ENCODE measurements around the gene ADH7.
A peak's percentile ranks its signal among the peaks of the same experiment; 100 is the strongest.
"Not testable (repeated sequence)": the region's sequence is repeated elsewhere in the genome, so short reads cannot be mapped to it uniquely, and the experiment has no call there.

The ADH7 gene

GRCh38 chr4:99430106-99430505, 5.0 kb downstream of the ADH7 start:
- in situ Hi-C loops (cut with MboI; ENCODE audit: low pct_unique_long_range_greater_than_20kb, low sequenced_read_pairs) = no loop called here
- DNase-seq = no peak

DNA sequence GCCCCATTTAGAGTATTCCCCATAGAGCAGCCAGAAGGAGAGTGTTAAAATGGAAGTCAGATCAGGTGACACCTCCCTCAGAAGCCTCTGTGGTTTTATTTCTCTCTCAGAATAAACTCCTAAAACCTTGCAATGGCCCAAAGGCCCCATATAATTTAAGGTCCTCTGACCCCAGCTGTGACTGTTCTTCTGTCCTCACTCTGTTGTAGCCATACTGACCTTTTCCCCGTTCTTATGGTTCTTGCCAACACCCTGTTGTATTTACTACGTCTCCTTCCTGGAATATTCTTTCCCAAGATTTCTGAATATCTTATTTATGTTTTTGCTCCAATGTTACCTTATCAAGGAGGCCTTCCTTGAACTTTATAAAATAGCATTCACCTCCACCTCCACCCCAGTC, 18.0 kb downstream of the ADH7 start:
- no peak for DNase-seq
- in situ Hi-C loops (cut with MboI; ENCODE audit: low pct_unique_long_range_greater_than_20kb, low sequenced_read_pairs) = no loop called here

- not testable (repeated sequence) for DNase-seq
These were observed 19.4 kb downstream of the ADH7 start for GRCh38 chr4:99415762-99416161.

DNA sequence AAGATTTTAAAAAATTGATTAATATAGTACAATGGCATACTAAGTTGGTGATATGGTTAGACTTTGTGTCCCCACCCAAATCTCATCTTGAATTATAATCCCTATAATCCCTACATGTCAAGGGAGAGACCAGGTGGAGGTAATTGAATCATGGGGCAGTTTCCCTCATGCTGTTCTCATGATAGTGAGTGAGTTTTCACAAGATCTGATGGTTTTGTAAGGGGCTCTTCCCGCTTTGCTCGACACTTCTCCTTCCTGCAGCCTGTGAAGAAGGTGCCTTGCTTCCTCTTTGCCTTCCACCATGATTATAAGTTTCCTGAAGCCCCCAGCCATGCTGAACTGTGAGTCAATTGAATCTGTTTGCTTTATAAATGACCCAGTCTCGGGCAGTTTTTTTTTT, 20.2 kb downstream of the ADH7 start:
- DNase-seq; in situ Hi-C loops (cut with MboI; ENCODE audit: low pct_unique_long_range_greater_than_20kb, low sequenced_read_pairs): not testable (repeated sequence)

More at GRCh38 chr4:99415762-99416161, 19.4 kb downstream of the ADH7 start:
- in situ Hi-C loops (cut with MboI; ENCODE audit: low pct_unique_long_range_greater_than_20kb, low sequenced_read_pairs) = not testable (repeated sequence)

DNA sequence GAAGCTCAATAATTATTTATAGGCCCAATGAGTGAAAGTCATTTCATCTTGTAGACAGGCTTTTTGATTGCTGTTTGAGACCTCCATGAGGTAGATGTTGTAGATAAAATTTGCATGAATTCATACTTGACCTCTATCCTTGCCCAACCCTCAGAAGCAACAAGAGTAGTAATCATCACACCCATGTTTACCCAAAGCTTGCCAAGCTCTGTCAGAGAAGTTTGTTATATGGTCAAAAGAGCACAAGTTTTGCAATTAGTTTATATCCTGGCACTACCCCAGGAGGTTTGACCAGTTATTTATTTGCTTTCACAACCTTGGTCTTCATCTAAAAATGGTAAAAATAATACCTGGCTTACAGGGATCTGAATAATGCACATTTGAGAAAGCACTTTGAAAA, 20.7 kb downstream of the ADH7 start:
- DNase-seq = no peak
- in situ Hi-C loops (cut with MboI; ENCODE audit: low pct_unique_long_range_greater_than_20kb, low sequenced_read_pairs) = no loop called here

GRCh38 chr4:99413140-99413539, 22.0 kb downstream of the ADH7 start:
- in situ Hi-C loops (cut with MboI; ENCODE audit: low pct_unique_long_range_greater_than_20kb, low sequenced_read_pairs) = no loop called here
- DNase-seq = no peak

- no peak for DNase-seq
- in situ Hi-C loops (cut with MboI; ENCODE audit: low pct_unique_long_range_greater_than_20kb, low sequenced_read_pairs) = no loop called here
These were observed 24.1 kb downstream of the ADH7 start for GRCh38 chr4:99411041-99411440.

GRCh38 chr4:99410075-99410474, 25.1 kb downstream of the ADH7 start:
- in situ Hi-C loops (cut with MboI; ENCODE audit: low pct_unique_long_range_greater_than_20kb, low sequenced_read_pairs) = no loop called here
- no peak for DNase-seq

DNA sequence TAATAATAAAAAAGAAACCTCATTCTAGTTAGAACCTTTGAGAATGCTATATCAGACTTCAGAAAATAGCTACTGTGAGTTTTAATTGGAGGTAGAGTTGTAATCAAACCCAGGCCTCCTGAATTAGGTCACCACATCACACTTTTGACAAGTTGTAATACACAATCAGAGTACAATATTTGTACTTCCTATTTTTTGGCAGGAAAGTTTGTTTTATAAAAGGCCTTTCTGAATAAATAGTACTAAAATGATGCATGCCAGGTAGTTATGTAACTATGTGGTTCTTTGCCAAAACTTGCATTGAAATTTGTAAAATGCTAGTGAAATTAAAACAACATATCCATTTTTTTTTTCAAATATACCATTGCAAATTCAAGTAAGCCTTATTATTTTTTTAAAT, 26.8 kb downstream of the ADH7 start:
- in situ Hi-C loops (cut with MboI; ENCODE audit: low pct_unique_long_range_greater_than_20kb, low sequenced_read_pairs) = no loop called here
- DNase-seq = no peak

DNA sequence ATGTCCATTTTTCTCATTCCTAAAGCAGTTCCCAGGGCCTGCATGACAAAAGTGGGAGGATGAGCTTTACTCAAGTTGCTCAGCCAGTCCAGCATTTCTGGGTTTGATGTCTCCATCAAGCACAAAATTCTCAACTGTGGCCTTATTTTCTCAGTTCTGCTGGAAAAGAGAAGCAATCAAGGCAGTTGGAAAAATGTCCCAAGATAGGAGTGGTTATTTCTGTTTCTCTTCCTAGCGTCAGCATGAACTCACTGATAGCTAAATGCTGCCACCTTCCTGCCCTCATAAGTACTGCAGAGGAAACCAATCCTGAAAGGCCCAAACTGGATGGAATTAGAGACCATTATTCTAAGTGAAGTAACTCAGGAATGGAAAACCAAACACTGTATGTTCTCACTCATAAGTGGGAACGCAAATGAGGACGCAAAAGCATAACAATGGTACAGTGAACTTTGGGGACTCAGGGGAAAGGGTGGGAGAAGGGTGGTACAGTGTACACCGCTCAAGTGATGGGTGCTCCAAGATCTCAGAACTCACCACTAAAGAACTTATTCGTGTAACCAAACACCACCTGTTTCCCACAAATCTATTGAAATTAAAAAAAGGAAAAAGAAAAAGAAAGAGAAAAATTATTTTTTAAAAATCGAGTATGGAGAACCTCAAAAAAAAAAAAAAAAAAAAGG, 29.6 kb downstream of the ADH7 start:
- in situ Hi-C loops (cut with MboI; ENCODE audit: low pct_unique_long_range_greater_than_20kb, low sequenced_read_pairs) = no loop called here
- peak; percentile 73 for DNase-seq

GRCh38 chr4:99404595-99405287, 30.4 kb downstream of the ADH7 start:
- no peak for DNase-seq
- in situ Hi-C loops (cut with MboI; ENCODE audit: low pct_unique_long_range_greater_than_20kb, low sequenced_read_pairs) = no loop called here

GRCh38 chr4:99403380-99404184, 31.6 kb downstream of the ADH7 start:
- no peak for DNase-seq
- in situ Hi-C loops (cut with MboI; ENCODE audit: low pct_unique_long_range_greater_than_20kb, low sequenced_read_pairs) = no loop called here

DNA sequence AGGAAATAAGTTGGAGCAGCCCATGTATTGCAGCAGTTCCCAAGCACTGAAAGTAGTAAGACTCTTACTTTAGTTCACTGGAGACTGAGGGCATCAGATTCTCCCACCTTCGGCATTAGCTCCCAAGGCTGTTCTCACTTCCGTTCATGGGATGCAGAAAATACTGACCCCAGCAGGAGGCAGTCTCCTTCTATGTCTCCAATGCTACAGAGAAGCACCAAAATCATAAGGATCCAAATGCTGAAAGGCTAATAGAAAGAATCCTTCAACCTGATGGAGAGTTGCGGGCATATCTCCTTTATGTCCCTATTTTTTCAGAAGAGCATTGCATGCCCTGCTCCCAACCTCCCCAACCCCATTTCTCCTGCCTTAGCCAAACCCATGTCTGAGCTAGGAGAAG, 32.4 kb downstream of the ADH7 start:
- in situ Hi-C loops (cut with MboI; ENCODE audit: low pct_unique_long_range_greater_than_20kb, low sequenced_read_pairs) = no loop called here
- peak; percentile 2 for DNase-seq

DNA sequence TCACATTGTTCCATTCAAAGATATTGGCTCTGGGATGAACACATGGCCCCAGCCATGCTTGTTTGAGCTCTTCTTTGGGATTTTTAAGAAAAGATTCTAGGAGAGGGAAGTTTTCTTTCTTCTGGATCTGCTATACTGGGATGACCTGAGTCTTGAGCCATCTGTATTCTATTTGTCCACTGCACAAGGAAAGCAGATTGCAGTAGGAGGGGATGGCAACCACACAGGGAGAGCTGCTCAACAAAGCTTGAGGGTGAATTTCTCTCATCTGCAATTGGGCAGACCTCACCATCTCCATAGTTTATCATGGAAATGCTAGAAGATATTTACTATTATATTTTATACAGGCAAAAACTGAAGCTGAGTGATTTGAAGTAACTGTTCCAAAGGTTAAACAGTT, 34.3 kb downstream of the ADH7 start:
- DNase-seq = no peak
- in situ Hi-C loops (cut with MboI; ENCODE audit: low pct_unique_long_range_greater_than_20kb, low sequenced_read_pairs) = no loop called here

GRCh38 chr4:99399017-99399416, 36.1 kb downstream of the ADH7 start:
- no peak for DNase-seq
- in situ Hi-C loops (cut with MboI; ENCODE audit: low pct_unique_long_range_greater_than_20kb, low sequenced_read_pairs) = no loop called here

GRCh38 chr4:99395595-99396364, 39.4 kb downstream of the ADH7 start:
- no peak for DNase-seq

GRCh38 chr4:99394896-99395295, 40.2 kb downstream of the ADH7 start:
- in situ Hi-C loops (cut with MboI; ENCODE audit: low pct_unique_long_range_greater_than_20kb, low sequenced_read_pairs) = no loop called here
- no peak for DNase-seq

More at GRCh38 chr4:99395595-99396364, 39.4 kb downstream of the ADH7 start:
- in situ Hi-C loops (cut with MboI; ENCODE audit: low pct_unique_long_range_greater_than_20kb, low sequenced_read_pairs) = no loop called here

DNA sequence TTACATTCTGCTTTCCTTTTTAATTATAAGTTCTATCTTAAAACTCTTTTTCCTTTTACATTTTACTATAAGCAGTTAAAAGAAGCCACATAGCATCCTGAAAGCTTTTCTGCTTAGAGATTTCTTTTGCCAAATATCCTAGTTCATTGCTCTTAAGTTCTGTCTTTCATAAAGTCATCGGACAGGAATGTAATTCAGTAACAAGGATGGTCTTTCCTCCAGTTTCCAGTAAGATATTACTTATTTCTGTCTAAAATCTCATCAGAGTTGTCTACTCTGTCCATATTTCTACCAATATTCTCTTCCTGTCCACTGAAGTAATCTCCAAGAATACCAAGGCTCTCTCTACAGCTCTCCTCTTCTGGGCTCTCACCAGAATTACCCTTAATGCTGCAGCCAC, 45.1 kb downstream of the ADH7 start:
- DNase-seq = no peak
- in situ Hi-C loops (cut with MboI; ENCODE audit: low pct_unique_long_range_greater_than_20kb, low sequenced_read_pairs) = no loop called here

DNA sequence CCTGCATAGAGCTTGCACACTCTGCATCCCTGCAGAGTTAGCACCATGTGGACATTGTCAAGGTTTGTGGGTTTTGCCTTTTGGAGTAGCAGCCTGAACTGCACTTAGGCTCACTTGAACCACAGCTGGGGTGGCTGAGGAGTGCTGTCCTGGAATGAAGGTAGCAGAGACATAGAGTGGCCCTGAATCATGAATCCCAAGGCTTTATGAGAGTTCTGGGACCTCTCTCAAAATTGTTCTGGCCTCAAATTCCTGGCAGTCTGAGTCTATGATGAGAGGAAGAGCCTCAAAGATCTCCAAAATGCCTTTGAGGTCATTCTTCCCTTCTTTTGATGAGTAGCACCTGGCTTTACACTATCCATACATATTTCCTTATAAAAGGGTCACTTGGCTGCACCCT, 45.5 kb downstream of the ADH7 start:
- in situ Hi-C loops (cut with MboI; ENCODE audit: low pct_unique_long_range_greater_than_20kb, low sequenced_read_pairs) = no loop called here
- no peak for DNase-seq
